PC-3 (cell line): Measurements from ENCODE around the gene TBC1D30.

ENCODE experiments used
- CTCF ChIP-seq: fragments of 300-600 bp; sonication (generic); conservative IDR thresholded peaks from 2 replicates; pipeline ENCODE4 v1.5.1; 2017; ENCODE audit warnings: antibody characterized with exemption, low read depth, mild to moderate bottlenecking, low read length
- EZH2 ChIP-seq: fragments of 300-600 bp; sonication (generic); IDR thresholded peaks from one replicate; pipeline ENCODE4 v1.6.1; 2017; ENCODE audit warnings: antibody characterized with exemption, mild to moderate bottlenecking, low read length; ENCODE audit not compliant: unreplicated experiment

- no peak for TF ChIP-seq EZH2
- no peak for TF ChIP-seq CTCF
These were observed 90.8 kb downstream of the TBC1D30 start for GRCh38 chr12:64915242-64915641.
